ENCODE results near the gene NAA60.

DNA sequence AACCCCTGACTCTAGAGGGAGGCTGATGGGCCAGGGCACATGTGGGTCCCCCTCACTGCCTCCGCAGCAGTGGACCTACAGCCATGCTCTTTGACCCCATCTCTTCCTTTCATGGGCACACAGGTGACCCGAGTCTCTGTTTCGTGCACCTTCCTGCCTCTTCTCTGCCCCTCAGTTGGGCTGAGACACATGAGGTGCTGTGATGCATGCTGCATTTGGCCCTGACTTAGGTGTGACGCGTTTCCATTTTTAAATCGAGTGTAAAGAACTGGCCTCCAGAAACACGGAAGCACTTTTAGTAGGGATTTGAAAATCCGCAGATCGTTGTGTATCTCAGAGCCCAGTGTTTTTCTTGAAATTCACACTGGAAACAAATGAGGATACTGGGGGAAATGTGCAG, 27.2 kb downstream of the NAA60 start:
- no peak for TF ChIP-seq POLR2A (IDR thresholded peaks at IDR 0.05)
- no peak for TF ChIP-seq CTCF (IDR thresholded peaks at IDR 0.05)
